ENCODE data around the gene MCHR1. TPM values are rescaled to one million over a fixed set of nuclear protein-coding genes. Genes with fewer than 3 reads are reported as not detected.
A peak's percentile ranks its signal among the peaks of the same experiment; 100 is the strongest.

Gene MCHR1
- total and polyA plus RNA-seq, 2 of the 13 experiments (the other 11 are each of a cell fraction or from before 2014, with no cell fraction given): 0.40 to 0.83 TPM

- no peaks in the 10 kb centered on the region for H3K9me3 ChIP-seq (ENCODE audit: low read length)
- H3K79me2 ChIP-seq (ENCODE audit: insufficient read depth, low read length): no peaks in the 10 kb centered on the region
- WGBS (ENCODE audit: low lambda C conversion rate): 2% methylated on average over 6 of the region's 6 CpGs
- no peaks in the 10 kb centered on the region for H4K20me1 ChIP-seq (ENCODE audit: insufficient read depth, low read length)
- H3K27ac ChIP-seq (ENCODE audit: extremely low read length, insufficient read depth, low read length): no peak overlapping the region
- peak; percentile 81 for ATAC-seq
- BruUV-seq (replicated peaks): no TSS peak
- peaks cover 32% of the 10 kb centered on the region for H3K4me1 ChIP-seq (ENCODE audit: insufficient read depth, low read length)
- in situ Hi-C loops (cut with HindIII; ENCODE audit: extremely low pct_ligation_motif_present, low pct_unique_long_range_greater_than_20kb) (no loop called here), intact Hi-C loops (cut with micrococcal nuclease; ENCODE audit: unreplicated experiment) (no loop called here)
- H3K4me3 ChIP-seq (replicated peaks in 1 of 3; ENCODE audit: insufficient read depth in 1 of 3, low read depth in 2 of 3, low read length in 3 of 3): 0 out of 6 replicates have a peak overlapping the region, but pooled peaks of 1 of the 3 experiments have one; percentile 25
- H3K4me2 ChIP-seq (ENCODE audit: low read depth, low read length): peak overlapping the region; percentile 55
- CTCF ChIA-PET (ENCODE audit: low intra/inter-chr PET ratio, low total read pairs): no interaction called here
- FAIRE-seq: no peak
- POLR2A ChIA-PET: no interaction called here
- DNase-seq (ENCODE audit: low spot score): peak; percentile 40
- H3K36me3 ChIP-seq (replicated peaks in 1 of 2; ENCODE audit: control insufficient read depth in 1 of 2, insufficient read depth in 2 of 2, low read length in 2 of 2): no peaks in the 10 kb centered on the region
- H2AFZ ChIP-seq (ENCODE audit: low read length): peak overlapping the region; percentile 42
- peaks cover 0 to 4% of the 10 kb centered on the region in 2 experiments; a peak in 1 of 5 replicates for H3K27me3 ChIP-seq (ENCODE audit: control insufficient read depth in 1 of 2, insufficient read depth in 2 of 2, low read length in 2 of 2)
- no peak overlapping the region for H3K9ac ChIP-seq (ENCODE audit: insufficient read depth, low read depth, low read length)
- no peak for TF ChIP-seq NFIC (IDR thresholded peaks at IDR 0.05; ENCODE audit: low read length)
- no peak for TF ChIP-seq ZNF615 (CRISPR knock-in tag; IDR thresholded peaks at IDR 0.05; ENCODE audit: borderline replicate concordance)
- TF ChIP-seq HDAC1 (CRISPR knock-in tag; IDR thresholded peaks at IDR 0.05): no peak
- TF ChIP-seq SALL1 (CRISPR knock-in tag; IDR thresholded peaks at IDR 0.05): peak; percentile 27; the same call in 1 of the 2 replicates
- TF ChIP-seq ELF3 (CRISPR knock-in tag; IDR thresholded peaks at IDR 0.05): 0 out of 2 replicates have a peak, but pooled peaks have one; percentile 50
- no peak for TF ChIP-seq PRPF4 (IDR thresholded peaks at IDR 0.05; ENCODE audit: low read depth, low read length, poor library complexity, severe bottlenecking)
- TF ChIP-seq ZNF205 (CRISPR knock-in tag; IDR thresholded peaks at IDR 0.05): peak; percentile 94
- TF ChIP-seq TOPORS (CRISPR knock-in tag; IDR thresholded peaks at IDR 0.05): no peak
- no peak for TF ChIP-seq ZBTB25 (CRISPR knock-in tag; IDR thresholded peaks at IDR 0.05)
- TF ChIP-seq AFF4 (CRISPR knock-in tag; IDR thresholded peaks at IDR 0.05): no peak
- no peak for TF ChIP-seq SP5 (CRISPR knock-in tag; IDR thresholded peaks at IDR 0.05; ENCODE audit: borderline replicate concordance, low read depth)
- TF ChIP-seq ZNF746 (CRISPR knock-in tag; IDR thresholded peaks at IDR 0.05): no peak
- no peak for TF ChIP-seq FOXA3 (CRISPR knock-in tag; IDR thresholded peaks at IDR 0.05)
- no peak for TF ChIP-seq ZNF724P (CRISPR knock-in tag; IDR thresholded peaks at IDR 0.05; ENCODE audit: borderline replicate concordance)
- TF ChIP-seq ZNF292 (CRISPR knock-in tag; IDR thresholded peaks at IDR 0.05; ENCODE audit: borderline replicate concordance, low read depth): peak; percentile 42; the same call in 1 of the 2 replicates
- no peak for TF ChIP-seq ZBTB46 (CRISPR knock-in tag; IDR thresholded peaks at IDR 0.05; ENCODE audit: borderline replicate concordance)
- TF ChIP-seq TCF12 (IDR thresholded peaks at IDR 0.05): no peak
- no peak for TF ChIP-seq TCF12 (CRISPR knock-in tag; IDR thresholded peaks at IDR 0.05)
- peak; percentile 36; the same call in 1 of the 2 replicates for TF ChIP-seq ETV5 (CRISPR knock-in tag; IDR thresholded peaks at IDR 0.05; ENCODE audit: borderline replicate concordance)
- 0 out of 2 replicates have a peak, but pooled peaks have one; percentile 15 for TF ChIP-seq NR2F6 (IDR thresholded peaks at IDR 0.05)
- TF ChIP-seq NR2F6 (CRISPR knock-in tag; IDR thresholded peaks at IDR 0.05): no peak
Measured at GRCh38 chr22:40721266-40721665, 42.0 kb downstream of the MCHR1 start.

All from HepG2 (cell line).